Measurements from ENCODE around the gene AOAH. TPM values are rescaled to one million over a fixed set of nuclear protein-coding genes. Genes with fewer than 3 reads are reported as not detected.

The AOAH gene
- 1.2 and 1.9 TPM in 2 replicates for total RNA-seq

GRCh38 chr7:36723951-36724664 is at the start of gene AOAH:
TSS of gene AOAH (minus strand) at chr7:36724494. CDS start at chr7:36724148, 346 bp downstream.
- peak; percentile 10 for DNase-seq (ENCODE audit: low read depth)

- DNase-seq (ENCODE audit: low read depth) = no peak
Observed at GRCh38 chr7:36766451-36766850, 42.2 kb upstream of the AOAH start.

- DNase-seq (ENCODE audit: low read depth) = no peak
Observed at GRCh38 chr7:36765605-36766004, 41.3 kb upstream of the AOAH start.

- peak; percentile 52 for DNase-seq (ENCODE audit: low read depth)
Observed at GRCh38 chr7:36764929-36765328, 40.6 kb upstream of the AOAH start.

GRCh38 chr7:36763132-36763816 is 39.0 kb upstream of the AOAH start:
- DNase-seq (ENCODE audit: low read depth) = peak; percentile 81

GRCh38 chr7:36762394-36762793 is 38.1 kb upstream of the AOAH start:
- DNase-seq (ENCODE audit: low read depth) = no peak

GRCh38 chr7:36761835-36762234 is 37.5 kb upstream of the AOAH start:
- DNase-seq (ENCODE audit: low read depth) = no peak

- DNase-seq (ENCODE audit: low read depth) = peak; percentile 35
Observed at GRCh38 chr7:36760856-36761762, 36.8 kb upstream of the AOAH start.

- DNase-seq (ENCODE audit: low read depth) = no peak
Observed at GRCh38 chr7:36758879-36759278, 34.6 kb upstream of the AOAH start.

- no peak for DNase-seq (ENCODE audit: low read depth)
Observed at GRCh38 chr7:36755484-36755883, 31.2 kb upstream of the AOAH start.

GRCh38 chr7:36752026-36752711 is 27.9 kb upstream of the AOAH start:
- DNase-seq (ENCODE audit: low read depth) = peak; percentile 51

GRCh38 chr7:36750451-36750850 is 26.2 kb upstream of the AOAH start:
- no peak for DNase-seq (ENCODE audit: low read depth)

- DNase-seq (ENCODE audit: low read depth) = peak; percentile 91
Observed at GRCh38 chr7:36749282-36749960, 25.1 kb upstream of the AOAH start.

- peak; percentile 61 for DNase-seq (ENCODE audit: low read depth)
Observed at GRCh38 chr7:36748017-36748487, 23.8 kb upstream of the AOAH start.

GRCh38 chr7:36747280-36748016 is 23.2 kb upstream of the AOAH start:
- DNase-seq (ENCODE audit: low read depth) = peak; percentile 100

- peak; percentile 93 for DNase-seq (ENCODE audit: low read depth)
Observed at GRCh38 chr7:36746347-36746746, 22.1 kb upstream of the AOAH start.

GRCh38 chr7:36742911-36743775 is 18.8 kb upstream of the AOAH start:
- DNase-seq (ENCODE audit: low read depth) = no peak

- no peak for DNase-seq (ENCODE audit: low read depth)
Observed at GRCh38 chr7:36741866-36742265, 17.6 kb upstream of the AOAH start.

GRCh38 chr7:36739351-36739750 is 15.1 kb upstream of the AOAH start:
- no peak for DNase-seq (ENCODE audit: low read depth)
